K562 (cell line): ENCODE measurements around the gene B9D2. TPM values are rescaled to one million over a fixed set of nuclear protein-coding genes. Genes with fewer than 3 reads are reported as not detected.

ENCODE experiments used
- ATAC-seq: fragments of 200-7000 bp; cut with Tn5 transposase; 3 replicates; pipeline ENCODE4 v1.9.1; 2020; ENCODE audit warnings: moderate library complexity
- BruUV-seq: library from RNA; stranded (reverse); fragments of 400-500 nt; replicated peaks from 2 replicates; lab custom pipeline; 2021; lab: Mats Ljungman, UMichigan
- CTCF ChIA-PET: fragments of 300-600 bp; formaldehyde crosslinking; extraction: SDS; loops from one replicate; lab custom pipeline; 2021; ENCODE audit warnings: low intra/inter-chr PET ratio; lab: Yijun Ruan, JAX
- POLR2A ChIA-PET: fragments of 300-600, 350-650 bp; sonication (Branson Sonifier 250); formaldehyde crosslinking; extraction: SDS; loops from one replicate; lab custom pipeline; 2021; ENCODE audit warnings: antibody characterized with exemption, inconsistent platforms; lab: Yijun Ruan, JAX
- DNase-seq, 4 experiments: peaks; one replicate each; pipeline versions ENCODE4 v3.0.0 to v3.0.0-alpha.2; 2011 to 2018; ENCODE audit warnings: low spot score in 3 of 4, mixed read lengths in 3 of 4; ENCODE audit errors: extremely low read depth in 1 of 4
- FAIRE-seq: peaks from 2 replicates; lab custom pipeline; 2011; peaks lifted over from hg19 to GRCh38; lab: Jason Lieb, UNC
- H2AFZ ChIP-seq: 2 replicates; pipeline ENCODE4 v1.6.0; 2011; ENCODE audit warnings: low read depth, low read length, control low read depth, inconsistent platforms
- H3K27ac ChIP-seq: fragments of 200-600 bp; 3 replicates; pipeline ENCODE4 v1.8.0; 2011; ENCODE audit warnings: low read depth, mild to moderate bottlenecking, control low read depth, inconsistent platforms, low read length, moderate library complexity, mixed read lengths; ENCODE audit errors: extremely low read depth
- H3K27me3 ChIP-seq, 2 experiments: fragments of 300-600 bp in 1 of 2; 2 replicates in 1 of 2; 3 replicates in 1 of 2; pipeline versions ENCODE4 v1.6.0 to v1.8.0; 2011; ENCODE audit warnings: inconsistent platforms in 2 of 2, low read length in 2 of 2, mild to moderate bottlenecking in 1 of 2, mixed read lengths in 1 of 2, moderate library complexity in 1 of 2; ENCODE audit not compliant: control insufficient read depth in 2 of 2, insufficient read depth in 2 of 2
- H3K36me3 ChIP-seq: fragments of 300-600 bp; 3 replicates; pipeline ENCODE4 v1.8.0; 2011; ENCODE audit warnings: mild to moderate bottlenecking, low read length, inconsistent platforms; ENCODE audit not compliant: control insufficient read depth, insufficient read depth
- H3K4me1 ChIP-seq, 2 experiments: fragments of 200-600 bp in 1 of 2; replicated peaks in 1 of 2; 2 replicates in 1 of 2; 3 replicates in 1 of 2; pipeline versions ENCODE4 v1.5.1 to v1.8.0; 2011; ENCODE audit warnings: inconsistent platforms in 2 of 2, low read length in 2 of 2, mild to moderate bottlenecking in 1 of 2, mixed read lengths in 1 of 2, moderate library complexity in 1 of 2; ENCODE audit not compliant: control insufficient read depth in 2 of 2, insufficient read depth in 2 of 2
- H3K4me2 ChIP-seq: 2 replicates; pipeline ENCODE4 v1.6.1; 2011; ENCODE audit warnings: low read length, control low read depth, inconsistent platforms, mixed read lengths; ENCODE audit not compliant: insufficient read depth
- H3K4me3 ChIP-seq: fragments of 200-600 bp; sonication (generic), shearing (Covaris generic); 2 replicates; pipeline ENCODE4 v1.5.1; 2016; ENCODE audit warnings: control low read depth, inconsistent platforms
- H3K79me2 ChIP-seq: fragments of 200-600 bp; 3 replicates; pipeline ENCODE4 v1.8.0; 2011; ENCODE audit warnings: low read length, inconsistent platforms; ENCODE audit not compliant: control insufficient read depth, insufficient read depth
- H3K9ac ChIP-seq, 2 experiments: 2 replicates each; pipeline versions ENCODE4 v1.6.0 to v1.6.1; 2011; ENCODE audit warnings: low read depth in 2 of 2, low read length in 2 of 2, control low read depth in 1 of 2, inconsistent platforms in 1 of 2, mild to moderate bottlenecking in 1 of 2, mixed read lengths in 1 of 2; ENCODE audit not compliant: insufficient read depth in 1 of 2
- H3K9me1 ChIP-seq: one replicate; pipeline ENCODE4 v1.6.0; 2011; ENCODE audit warnings: inconsistent platforms, mild to moderate bottlenecking, low read length, moderate library complexity; ENCODE audit not compliant: control insufficient read depth, insufficient read depth
- H3K9me3 ChIP-seq: replicated peaks from 2 replicates; pipeline ENCODE4 v1.5.1; 2011; ENCODE audit warnings: low read depth, low read length, inconsistent platforms; ENCODE audit not compliant: control insufficient read depth, insufficient read depth
- H4K20me1 ChIP-seq: replicated peaks from 2 replicates; pipeline ENCODE4 v1.6.1; 2011; ENCODE audit warnings: low read length, inconsistent platforms, mixed read lengths; ENCODE audit not compliant: control insufficient read depth, insufficient read depth
- AFF4 ChIP-seq: sonication (generic); formaldehyde crosslinking; IDR thresholded peaks from 2 replicates; pipeline ENCODE4 v1.8.0; 2023; ENCODE audit warnings: mild to moderate bottlenecking, missing genetic modification reagents
- KAT7 ChIP-seq: sonication (generic); formaldehyde crosslinking; IDR thresholded peaks from 2 replicates; pipeline ENCODE4 v1.8.0; 2022; ENCODE audit warnings: missing genetic modification reagents, mild to moderate bottlenecking, borderline replicate concordance
- RFX1 ChIP-seq: fragments of 450-650 bp; IDR thresholded peaks from 2 replicates; pipeline ENCODE4 v1.6.1; 2016; ENCODE audit warnings: mild to moderate bottlenecking, moderate library complexity
- ZBTB11 ChIP-seq, 3 experiments: fragments of 200-800 bp in 1 of 3; fragments of 250-450 bp in 1 of 3; fragments of 450-650 bp in 1 of 3; sonication (Bioruptor Pico) in 1 of 3; sonication (Bioruptor generic) in 1 of 3; formaldehyde crosslinking in 1 of 3; IDR thresholded peaks; 2 replicates each; pipeline versions ENCODE4 v1.6.1 to v1.8.0; 2016 to 2022; ENCODE audit warnings: mild to moderate bottlenecking in 2 of 3, missing genetic modification characterization in 2 of 3, missing compliant biosample characterization in 1 of 3, moderate library complexity in 1 of 3
- ZNF140 ChIP-seq: fragments of 250-450 bp; sonication (Bioruptor Pico); IDR thresholded peaks from 2 replicates; pipeline ENCODE4 v1.8.0; 2021; ENCODE audit warnings: moderate library complexity, mild to moderate bottlenecking, inconsistent platforms
- ZNF239 ChIP-seq: fragments of 250-450 bp; sonication (Bioruptor Pico); IDR thresholded peaks from 2 replicates; pipeline ENCODE4 v1.4.0; 2020; ENCODE audit warnings: mild to moderate bottlenecking
- WGBS: fragments of 100-300 bp; shearing (Covaris generic); methylation state at CpG from one replicate; pipeline ENCODE4 v1.1.6; 2016; ENCODE audit warnings: low coverage, mixed read lengths; ENCODE audit not compliant: insufficient coverage; ENCODE audit errors: missing lambda C conversion rate; 5-methylcytosine and 5-hydroxymethylcytosine counted together
- in situ Hi-C: fragments of 300-500 bp; cut with MboI; formaldehyde crosslinking; loops from 4 replicates; pipeline ENCODE4 v1.15.0; 2018; ENCODE audit warnings: inconsistent platforms, mixed read lengths
- intact Hi-C: fragments of 100-400 bp; cut with micrococcal nuclease; formaldehyde crosslinking; loops from 2 replicates; pipeline ENCODE4 v1.14.2; 2022
- polyA plus RNA-seq, 8 experiments: library from polyadenylated mRNA; depleted of rRNA in 4 of 8; stranded (reverse) in 5 of 8; unstranded in 3 of 8; fragments of >200 nt; fragmentation: Nextera tagmentation in 2 of 8; fragmentation: Illumina TruSeq in 1 of 8; extraction: Ambion mirVana in 2 of 8; extraction: Trizol in 1 of 8; gene quantifications; 2 replicates each; pipeline versions ENCODE4 v1.2.1 to v1.2.3, GENCODE V29; 2011 to 2014; ENCODE audit warnings: inconsistent platforms in 1 of 8, missing spikeins in 1 of 8
- total RNA-seq, 7 experiments: library from RNA; depleted of rRNA in 6 of 7; stranded (reverse); fragments of >200 nt in 6 of 7; fragmentation: Illumina TruSeq in 2 of 7; extraction: Trizol in 2 of 7; gene quantifications; 2 replicates each; pipeline versions ENCODE4 v1.2.1 to v1.2.3, GENCODE V29; 2011 to 2021; ENCODE audit warnings: low replicate concordance in 1 of 7

Gene B9D2
- total and polyA plus RNA-seq, 9 of the 15 experiments (the other 6 are each of a cell fraction or from before 2014, with no cell fraction given) = 0.83 to 6.9 (median 2.8) TPM

GRCh38 chr19:41398598-41398997, 34.6 kb upstream of the B9D2 start:
- H3K4me3 ChIP-seq = peak overlapping the region; percentile 73
- no peaks in the 10 kb centered on the region for H3K9me3 ChIP-seq
- peak; percentile 32 for FAIRE-seq
- no peaks in the 10 kb centered on the region for H3K9me1 ChIP-seq
- ChIA-PET CTCF (no interaction called here), POLR2A (interaction anchor here (0.7 to 1.6 kb wide), 6 partner anchors 9 to 41 kb away, joined by 3 to 12 read pairs (median 5); partner anchors contain the start of genes B9D2 and DMAC2)
- no peaks in the 10 kb centered on the region for H3K27me3 ChIP-seq
- intact Hi-C loops = loop anchor here (5.0 kb wide), 1 partner anchor 34 kb away; no protein-coding TSS in a partner anchor
- peak overlapping the region; percentile 90 for H3K4me2 ChIP-seq
- DNase-seq = peak in 1 of 4 experiments; percentile 38
- H4K20me1 ChIP-seq = no peaks in the 10 kb centered on the region
- in situ Hi-C loops = no loop called here
- ATAC-seq = peak; percentile 22; the same call in 2 of the 3 replicates
- H3K27ac ChIP-seq = peak overlapping the region; percentile 95; the same call in 1 of the 3 replicates
- TF ChIP-seq RFX1 (peak; percentile 71), ZNF140 (CRISPR knock-in tag) (no peak)
- no TSS peak for BruUV-seq
- H3K4me1 ChIP-seq = peaks cover 15 to 18% of the 10 kb centered on the region in 2 experiments; a peak in 4 of 5 replicates
- peak overlapping the region; percentile 3 to 92; a peak in 3 of 4 replicates for H3K9ac ChIP-seq
- 3% methylated on average over 3 of the region's 3 CpGs for WGBS
- peaks cover 9% of the 10 kb centered on the region; the same call in 1 of the 3 replicates for H3K36me3 ChIP-seq
- peaks cover 45% of the 10 kb centered on the region for H3K79me2 ChIP-seq
- H2AFZ ChIP-seq = no peak overlapping the region

- intact Hi-C loops = loop anchor here (5.0 kb wide), 1 partner anchor 34 kb away; no protein-coding TSS in a partner anchor
- Histone ChIP-seq H3K4me3 (peak overlapping the region; percentile 73), H4K20me1 (no peaks in the 10 kb centered on the region), H3K9me1 (no peaks in the 10 kb centered on the region), H3K9ac (peak overlapping the region; percentile 92 to 97), H3K4me2 (peak overlapping the region; percentile 90), H2AFZ (peak overlapping the region; percentile 82), H3K27ac (peak overlapping the region; percentile 95), H3K79me2 (peaks cover 48% of the 10 kb centered on the region), H3K36me3 (peaks cover 10% of the 10 kb centered on the region; the same call in 1 of the 3 replicates), H3K9me3 (no peaks in the 10 kb centered on the region), H3K4me1 (peaks cover 15 to 18% of the 10 kb centered on the region in 2 experiments; a peak in 4 of 5 replicates), H3K27me3 (no peaks in the 10 kb centered on the region)
- ATAC-seq (peak; percentile 2; the same call in 1 of the 3 replicates), DNase-seq (no peak), FAIRE-seq (no peak)
- WGBS = 0% methylated on average over 5 of the region's 5 CpGs
- no TSS peak for BruUV-seq
- CTCF ChIA-PET = no interaction called here
- in situ Hi-C loops = no loop called here
- POLR2A ChIA-PET = interaction anchor here (0.7 to 1.6 kb wide), 5 partner anchors 9 to 42 kb away, joined by 3 to 12 read pairs (median 5); partner anchors contain the start of genes B9D2 and DMAC2
- TF ChIP-seq AFF4 (CRISPR knock-in tag) (peak; percentile 32; the same call in 1 of the 2 replicates), ZBTB11 (CRISPR knock-in tag; IDR thresholded peaks at IDR 0.05) (0 out of 6 replicates have a peak, but pooled peaks of 1 of the 3 experiments have one; percentile 39), ZNF239 (no peak), KAT7 (CRISPR knock-in tag) (peak; percentile 84; the same call in 1 of the 2 replicates)
These were observed 34.1 kb upstream of the B9D2 start for GRCh38 chr19:41398050-41398418.
